GM19193 (cell line): ENCODE data around the gene MAGEF1.

ENCODE experiments used
- POLR2A ChIP-seq: IDR thresholded peaks from 4 replicates; pipeline ENCODE4 v1.6.1; 2011; ENCODE audit not compliant: insufficient read depth, insufficient read length; ENCODE audit errors: extremely low read depth

The MAGEF1 gene

DNA sequence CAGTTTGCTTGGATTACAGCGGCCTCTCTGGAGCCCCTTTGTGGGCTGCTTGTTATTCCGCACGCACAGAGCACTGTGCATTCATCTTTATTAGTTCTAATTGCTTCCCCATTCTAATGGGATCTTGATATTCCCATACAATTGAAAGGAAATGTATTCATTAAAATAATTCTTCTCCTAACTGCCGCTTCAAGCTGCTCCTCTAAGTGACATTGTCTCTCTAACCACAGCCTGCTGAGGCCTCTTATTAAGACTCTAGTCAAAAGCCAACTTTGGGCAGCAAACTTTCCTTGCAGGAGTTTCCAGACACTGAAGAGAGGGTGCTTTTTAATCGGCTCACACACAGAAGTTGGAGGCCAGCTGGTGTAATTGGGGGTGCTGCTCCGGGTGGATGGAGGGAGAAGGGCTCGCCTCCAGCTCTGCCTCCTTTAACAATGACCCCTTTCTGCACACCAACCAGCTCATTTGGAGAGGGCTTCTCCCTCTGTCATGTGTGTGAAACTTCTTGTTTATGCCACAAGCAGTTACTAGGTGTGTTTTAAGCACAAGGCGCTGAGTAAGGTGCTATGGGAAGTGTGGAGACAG, 5.6 kb upstream of the MAGEF1 start:
- TF ChIP-seq POLR2A: no peak

DNA sequence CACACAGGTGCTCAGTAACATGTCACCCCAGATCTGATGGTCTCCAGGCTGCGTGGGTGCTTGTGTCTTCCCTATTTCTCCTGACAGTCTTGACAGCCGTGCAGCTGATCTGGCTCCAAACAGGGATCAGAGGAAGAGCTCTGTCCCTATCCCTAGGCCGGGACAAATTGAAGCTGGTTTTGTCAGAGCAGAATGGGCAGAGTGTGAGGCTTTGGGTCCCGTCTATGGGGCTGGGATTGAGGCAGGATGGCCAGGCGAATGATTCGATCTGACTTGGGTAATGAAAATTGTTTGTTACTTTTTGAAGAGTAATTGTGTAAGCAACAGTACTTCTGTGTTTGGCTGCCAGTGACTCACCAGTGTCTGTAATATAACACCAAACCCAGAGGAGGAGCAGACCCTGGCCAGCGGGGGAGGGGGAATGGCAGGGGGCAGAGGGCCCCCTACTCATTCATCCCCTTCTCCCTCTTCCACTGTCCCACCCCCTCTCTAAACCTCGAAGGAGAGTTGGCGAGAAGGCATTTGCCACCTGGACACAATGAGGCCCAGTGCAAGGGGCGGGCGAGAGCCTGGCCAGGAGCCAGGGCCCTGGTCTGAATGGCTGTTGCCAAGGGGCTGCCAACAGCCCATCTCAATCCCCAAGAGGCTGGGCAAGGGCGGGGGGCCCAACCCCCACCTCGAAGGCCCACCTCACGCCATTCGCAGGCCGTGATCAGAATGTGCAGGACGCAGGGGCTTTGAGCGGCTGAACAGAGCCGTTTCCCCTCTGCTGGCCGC, 4.9 kb upstream of the MAGEF1 start:
- no peak for TF ChIP-seq POLR2A

GRCh38 chr3:184715943-184716621, 4.2 kb upstream of the MAGEF1 start:
- TF ChIP-seq POLR2A: no peak

GRCh38 chr3:184713521-184713920, 1.7 kb upstream of the MAGEF1 start:
- TF ChIP-seq POLR2A: no peak

- no peak for TF ChIP-seq POLR2A
Observed at GRCh38 chr3:184713040-184713355, 1.1 kb upstream of the MAGEF1 start.

DNA sequence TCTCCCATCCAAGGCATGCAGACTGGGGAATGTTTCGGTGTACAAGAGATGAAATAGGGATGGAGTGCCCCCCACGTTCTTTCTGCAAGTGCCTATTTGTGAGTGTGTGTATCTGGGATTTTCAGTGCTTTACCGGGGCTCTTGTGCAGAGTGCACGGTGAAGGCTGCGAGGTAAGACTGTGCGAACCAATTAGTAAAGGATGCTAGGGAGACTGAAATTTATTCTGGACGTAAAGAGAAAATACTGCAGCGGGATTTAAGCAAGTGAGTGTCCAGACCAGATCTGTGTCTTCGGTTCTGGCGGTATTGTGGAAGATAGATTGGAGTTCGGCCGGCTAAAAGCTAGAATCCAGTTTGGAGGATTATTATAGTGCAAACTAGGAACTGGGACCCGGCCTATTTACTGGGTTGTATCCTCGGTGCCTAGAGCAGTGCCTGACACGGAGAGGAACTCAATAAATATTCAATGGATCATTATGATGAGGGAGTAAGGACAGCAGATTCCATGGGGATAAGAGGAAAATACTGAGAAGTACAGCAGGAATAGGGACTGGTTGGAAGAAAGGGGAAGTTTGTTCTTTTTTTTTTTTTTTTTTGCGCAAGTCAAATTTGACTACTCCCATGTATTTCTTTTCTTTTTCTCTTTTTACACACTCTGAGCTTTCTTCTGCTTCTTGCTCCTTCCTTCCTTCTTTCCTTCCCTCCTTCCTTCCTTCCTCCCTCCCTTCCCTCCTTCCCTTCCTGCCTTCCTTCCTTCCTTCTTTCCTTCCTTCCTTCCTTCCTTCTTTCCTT, 580 bp upstream of the MAGEF1 start:
- TF ChIP-seq POLR2A: no peak

- no peak for TF ChIP-seq POLR2A
Observed at GRCh38 chr3:184710870-184711492, 883 bp downstream of the MAGEF1 start.

DNA sequence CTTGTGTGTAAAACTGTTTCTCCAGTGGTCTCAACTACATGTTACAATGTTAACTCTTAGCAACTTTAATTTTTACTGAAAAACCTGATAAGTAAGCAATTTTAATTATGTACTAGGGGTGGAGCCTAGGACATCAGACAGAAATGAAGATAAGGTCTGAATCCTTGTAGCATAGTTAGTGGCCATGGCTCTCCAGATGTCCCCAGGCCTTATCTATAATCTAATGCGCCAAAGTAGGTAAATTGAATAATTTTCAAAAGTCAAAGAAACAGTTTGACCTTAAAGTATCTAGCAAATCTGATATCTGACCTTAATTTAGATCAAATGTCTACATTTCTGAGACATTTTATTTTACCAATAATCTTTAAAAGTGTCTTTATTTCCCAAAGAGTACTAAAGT, 8.2 kb downstream of the MAGEF1 start:
- TF ChIP-seq POLR2A: no peak

DNA sequence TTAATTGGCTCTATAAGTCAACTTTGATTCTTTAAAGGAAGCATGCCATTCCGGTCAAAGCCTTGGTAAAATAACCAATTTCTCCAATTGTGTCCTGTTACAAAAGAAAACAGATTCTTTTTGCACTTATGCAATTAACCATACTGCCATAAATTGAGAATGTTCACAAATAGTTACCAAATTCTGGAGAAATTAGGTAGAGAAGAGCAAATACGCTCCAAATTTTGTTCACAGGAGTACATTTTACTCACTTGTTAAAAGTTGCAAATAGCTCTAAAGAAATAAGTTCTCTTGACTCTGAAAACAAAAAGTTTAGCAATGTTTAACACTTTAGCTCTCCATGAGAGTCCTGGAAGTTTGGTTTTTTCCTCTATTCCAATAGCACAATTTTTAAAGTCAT, 11.1 kb downstream of the MAGEF1 start:
- TF ChIP-seq POLR2A: no peak

- no peak for TF ChIP-seq POLR2A
Observed at GRCh38 chr3:184697845-184698244, 14.0 kb downstream of the MAGEF1 start.

DNA sequence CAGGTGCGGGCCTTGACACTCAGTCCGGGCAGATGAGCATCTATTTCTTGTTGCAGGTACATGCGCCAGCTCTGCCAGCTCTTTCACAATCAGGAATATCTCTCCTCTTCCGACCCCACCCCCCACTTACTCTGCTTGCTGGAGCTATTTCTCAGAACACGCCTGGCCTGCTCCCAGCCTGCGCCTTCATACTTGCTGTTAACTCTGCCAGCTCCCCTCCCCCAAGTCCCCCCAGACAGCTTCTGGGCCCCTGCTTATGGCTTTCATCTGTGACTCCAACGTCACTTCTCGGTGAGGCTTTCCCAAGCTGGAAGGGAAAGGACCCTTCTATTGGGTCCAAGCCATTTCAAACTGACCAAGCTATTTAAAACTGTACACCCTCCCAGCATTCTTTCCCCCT, 15.2 kb downstream of the MAGEF1 start:
- no peak for TF ChIP-seq POLR2A

GRCh38 chr3:184694716-184695115, 17.1 kb downstream of the MAGEF1 start:
- no peak for TF ChIP-seq POLR2A

GRCh38 chr3:184694133-184694665, 17.7 kb downstream of the MAGEF1 start:
- no peak for TF ChIP-seq POLR2A
